Sigmoid colon (tissue), 4 donors: ENCODE data around the gene PDE6B.
"Not testable (repeated sequence)": the region's sequence is repeated elsewhere in the genome, so short reads cannot be mapped to it uniquely, and the experiment has no call there.

ENCODE experiments used
- EP300 ChIP-seq, 4 donors: sonication (generic); formaldehyde crosslinking; IDR thresholded peaks; one replicate each; pipeline ENCODE4 v1.6.1; 2017; ENCODE audit warnings: antibody characterized with exemption in 4 of 4
- POLR2A ChIP-seq, 2 donors: fragments of 450-650 bp; IDR thresholded peaks; one replicate each; pipeline ENCODE4 v1.6.1; 2016; ENCODE audit warnings: antibody characterized with exemption in 2 of 2, mild to moderate bottlenecking in 2 of 2, moderate library complexity in 2 of 2
- POLR2AphosphoS5 ChIP-seq, 4 donors: sonication (generic); formaldehyde crosslinking; IDR thresholded peaks; one replicate each; pipeline ENCODE4 v1.6.1; 2017; ENCODE audit warnings: antibody characterized with exemption in 4 of 4
- TF ChIP-seq, protein P1 (sequence below), 4 experiments: fragments of 450-650 bp in 3 of 4; fragments of 200-600 bp in 1 of 4; IDR thresholded peaks; one replicate each; pipeline ENCODE4 v1.5.1; 2016 to 2019; ENCODE audit warnings: antibody characterized with exemption in 4 of 4, mild to moderate bottlenecking in 3 of 4, moderate library complexity in 2 of 4

DNA sequence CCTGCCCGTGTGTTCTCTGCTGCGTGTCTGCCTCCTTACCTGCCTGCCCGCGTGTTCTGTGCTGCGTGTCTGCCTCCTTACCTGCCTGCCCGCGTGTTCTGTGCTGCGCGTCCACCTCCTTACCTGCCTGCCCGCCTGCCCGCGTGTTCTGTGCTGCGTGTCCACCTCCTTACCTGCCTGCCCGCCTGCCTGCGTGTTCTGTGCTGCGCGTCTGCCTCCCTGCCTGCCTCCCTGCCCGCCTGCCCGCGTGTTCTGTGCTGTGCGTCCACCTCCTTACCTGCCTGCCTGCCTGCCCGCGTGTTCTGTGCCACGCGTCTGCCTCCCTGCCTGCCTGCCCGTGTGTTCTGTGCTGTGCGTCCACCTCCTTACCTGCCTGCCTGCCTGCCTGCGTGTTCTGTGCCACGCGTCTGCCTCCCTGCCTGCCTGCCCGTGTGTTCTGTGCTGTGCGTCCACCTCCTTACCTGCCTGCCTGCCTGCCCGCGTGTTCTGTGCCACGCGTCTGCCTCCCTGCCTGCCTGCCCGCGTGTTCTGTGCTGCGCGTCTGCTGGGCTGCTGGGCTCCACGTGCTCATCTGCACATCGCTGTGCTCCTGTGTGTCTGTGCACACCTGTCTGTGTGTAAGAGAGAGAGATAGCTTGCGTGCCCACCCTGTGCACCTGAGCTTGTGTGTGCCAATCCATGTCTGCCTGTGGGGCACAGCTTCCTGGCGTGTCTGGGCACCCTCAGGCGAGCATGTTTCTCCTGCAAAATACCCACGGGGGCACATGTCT lies 9.9 kb downstream of the PDE6B start:
- TF ChIP-seq, protein P1, sequence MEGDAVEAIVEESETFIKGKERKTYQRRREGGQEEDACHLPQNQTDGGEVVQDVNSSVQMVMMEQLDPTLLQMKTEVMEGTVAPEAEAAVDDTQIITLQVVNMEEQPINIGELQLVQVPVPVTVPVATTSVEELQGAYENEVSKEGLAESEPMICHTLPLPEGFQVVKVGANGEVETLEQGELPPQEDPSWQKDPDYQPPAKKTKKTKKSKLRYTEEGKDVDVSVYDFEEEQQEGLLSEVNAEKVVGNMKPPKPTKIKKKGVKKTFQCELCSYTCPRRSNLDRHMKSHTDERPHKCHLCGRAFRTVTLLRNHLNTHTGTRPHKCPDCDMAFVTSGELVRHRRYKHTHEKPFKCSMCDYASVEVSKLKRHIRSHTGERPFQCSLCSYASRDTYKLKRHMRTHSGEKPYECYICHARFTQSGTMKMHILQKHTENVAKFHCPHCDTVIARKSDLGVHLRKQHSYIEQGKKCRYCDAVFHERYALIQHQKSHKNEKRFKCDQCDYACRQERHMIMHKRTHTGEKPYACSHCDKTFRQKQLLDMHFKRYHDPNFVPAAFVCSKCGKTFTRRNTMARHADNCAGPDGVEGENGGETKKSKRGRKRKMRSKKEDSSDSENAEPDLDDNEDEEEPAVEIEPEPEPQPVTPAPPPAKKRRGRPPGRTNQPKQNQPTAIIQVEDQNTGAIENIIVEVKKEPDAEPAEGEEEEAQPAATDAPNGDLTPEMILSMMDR (IDR thresholded peaks at IDR 0.05) = not testable (repeated sequence)
- not testable (repeated sequence) for TF ChIP-seq POLR2A, POLR2AphosphoS5, EP300 (IDR thresholded peaks at IDR 0.05)
